DMS53 (cell line): ENCODE results near the gene DPPA3.
"Not testable (repeated sequence)": the region's sequence is repeated elsewhere in the genome, so short reads cannot be mapped to it uniquely, and the experiment has no call there.

ENCODE experiments used
- DNase-seq: peaks from one replicate; lab custom pipeline; 2025; lab: John Stamatoyannopoulos, UW

DPPA3 gene

GRCh38 chr12:7730984-7731383 is 19.8 kb downstream of the DPPA3 start:
- DNase-seq = not testable (repeated sequence)

- no peak for DNase-seq
These were observed 20.3 kb downstream of the DPPA3 start for GRCh38 chr12:7731486-7731885.

DNA sequence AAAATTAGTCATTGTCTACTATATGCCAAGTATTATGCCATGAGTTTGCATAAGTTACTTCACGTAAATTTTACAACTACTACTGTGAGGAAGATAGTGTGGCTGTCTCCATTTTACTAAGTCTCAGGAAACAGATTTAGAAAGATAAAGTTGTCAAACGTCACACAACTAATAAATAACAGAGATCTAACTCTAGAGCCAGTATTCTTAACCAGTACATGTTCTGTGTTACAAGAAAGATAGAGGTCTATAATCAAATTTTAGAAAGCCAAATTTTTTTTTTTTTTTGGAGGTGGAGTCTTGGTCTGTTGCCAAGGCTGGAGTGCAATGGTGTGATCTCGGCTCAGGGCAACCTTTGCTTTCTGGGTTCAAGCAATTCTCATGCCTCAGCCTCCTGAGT is 21.8 kb downstream of the DPPA3 start:
- no peak for DNase-seq

DNA sequence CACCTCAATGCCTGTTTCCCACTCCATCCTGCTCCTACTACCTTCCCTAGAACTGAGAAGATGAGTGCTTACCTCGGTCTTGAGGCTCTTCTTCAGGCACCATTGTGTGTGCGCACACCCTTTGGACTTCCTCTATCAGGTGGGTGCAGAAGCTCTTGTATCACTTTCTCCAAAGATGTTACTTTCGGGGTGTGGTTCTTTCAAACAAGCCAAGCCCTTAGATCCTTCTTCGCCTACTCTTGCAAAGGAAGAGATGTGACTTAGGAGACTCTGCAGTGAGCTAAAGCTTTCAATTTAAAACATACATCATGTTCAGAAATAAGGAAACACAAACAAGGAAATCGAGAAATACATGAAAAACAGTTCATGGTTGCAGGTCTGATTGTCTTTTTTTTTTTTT is 36.0 kb downstream of the DPPA3 start, which contains the start of gene CLEC4C:
Gene CLEC4C, minus strand, starts transcription at position 130 of the 400 bp plus-strand sequence. Its CDS starts 27 bp downstream, at position 103.
- DNase-seq = no peak

DNA sequence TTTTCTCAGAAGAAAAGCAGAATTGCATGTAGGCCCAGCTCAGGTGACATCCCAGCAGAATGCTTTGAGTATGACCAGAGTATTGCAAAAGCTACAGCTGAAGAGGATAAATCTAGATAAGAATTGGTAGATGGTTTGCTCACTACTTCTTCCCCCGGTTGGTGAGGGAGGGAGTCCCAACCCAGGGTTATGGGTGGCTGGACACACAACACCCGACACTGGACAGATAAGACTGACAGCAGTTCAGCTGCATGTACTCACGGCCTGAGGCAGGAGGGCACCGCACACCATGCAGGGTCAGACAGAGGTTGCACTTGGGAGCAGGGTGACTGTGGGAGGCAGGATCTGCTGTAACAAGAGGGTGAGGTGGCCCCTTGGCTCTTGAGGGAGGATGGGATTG is 37.6 kb downstream of the DPPA3 start:
- no peak for DNase-seq

DNA sequence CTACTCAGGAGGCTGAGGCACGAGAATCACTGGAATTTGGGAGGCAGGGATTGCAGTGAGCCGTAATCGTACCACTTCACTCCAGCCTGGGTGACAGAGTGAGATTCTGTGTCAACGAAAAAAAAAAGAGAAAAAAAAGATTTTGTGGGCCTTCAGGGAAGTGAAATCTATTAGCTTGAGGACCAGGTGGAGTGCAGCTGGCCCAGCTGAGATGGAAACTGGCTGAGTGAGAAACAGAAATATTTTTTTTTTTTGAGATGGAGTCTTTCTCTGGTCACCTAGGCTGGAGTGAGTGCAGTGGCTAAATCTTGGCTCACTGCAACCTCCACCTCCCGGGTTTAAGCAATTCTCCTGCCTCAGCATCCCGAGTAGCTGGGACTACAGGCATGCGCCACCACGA is 38.2 kb downstream of the DPPA3 start:
- no peak for DNase-seq

GRCh38 chr12:7750350-7750749 is 39.1 kb downstream of the DPPA3 start:
- no peak for DNase-seq

DNA sequence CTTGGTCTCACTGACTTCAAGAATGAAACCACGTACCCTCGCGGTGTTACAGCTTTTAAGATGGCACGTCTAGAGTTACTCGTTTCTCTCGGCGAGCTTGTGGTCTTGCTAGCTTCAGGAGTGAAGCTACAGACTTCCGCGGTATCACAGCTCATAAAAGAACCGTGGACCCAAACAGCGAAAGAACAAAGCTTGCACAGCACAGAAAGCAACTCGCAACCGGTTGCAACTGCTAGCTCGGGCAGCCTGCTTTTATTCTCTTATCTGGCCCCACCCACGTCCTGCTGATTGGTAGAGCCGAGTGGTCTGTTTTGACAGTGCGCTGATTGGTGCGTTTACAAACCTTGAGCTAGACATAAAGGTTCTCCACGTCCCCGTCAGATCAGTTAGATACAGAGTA is 40.2 kb downstream of the DPPA3 start:
- DNase-seq = no peak

DNA sequence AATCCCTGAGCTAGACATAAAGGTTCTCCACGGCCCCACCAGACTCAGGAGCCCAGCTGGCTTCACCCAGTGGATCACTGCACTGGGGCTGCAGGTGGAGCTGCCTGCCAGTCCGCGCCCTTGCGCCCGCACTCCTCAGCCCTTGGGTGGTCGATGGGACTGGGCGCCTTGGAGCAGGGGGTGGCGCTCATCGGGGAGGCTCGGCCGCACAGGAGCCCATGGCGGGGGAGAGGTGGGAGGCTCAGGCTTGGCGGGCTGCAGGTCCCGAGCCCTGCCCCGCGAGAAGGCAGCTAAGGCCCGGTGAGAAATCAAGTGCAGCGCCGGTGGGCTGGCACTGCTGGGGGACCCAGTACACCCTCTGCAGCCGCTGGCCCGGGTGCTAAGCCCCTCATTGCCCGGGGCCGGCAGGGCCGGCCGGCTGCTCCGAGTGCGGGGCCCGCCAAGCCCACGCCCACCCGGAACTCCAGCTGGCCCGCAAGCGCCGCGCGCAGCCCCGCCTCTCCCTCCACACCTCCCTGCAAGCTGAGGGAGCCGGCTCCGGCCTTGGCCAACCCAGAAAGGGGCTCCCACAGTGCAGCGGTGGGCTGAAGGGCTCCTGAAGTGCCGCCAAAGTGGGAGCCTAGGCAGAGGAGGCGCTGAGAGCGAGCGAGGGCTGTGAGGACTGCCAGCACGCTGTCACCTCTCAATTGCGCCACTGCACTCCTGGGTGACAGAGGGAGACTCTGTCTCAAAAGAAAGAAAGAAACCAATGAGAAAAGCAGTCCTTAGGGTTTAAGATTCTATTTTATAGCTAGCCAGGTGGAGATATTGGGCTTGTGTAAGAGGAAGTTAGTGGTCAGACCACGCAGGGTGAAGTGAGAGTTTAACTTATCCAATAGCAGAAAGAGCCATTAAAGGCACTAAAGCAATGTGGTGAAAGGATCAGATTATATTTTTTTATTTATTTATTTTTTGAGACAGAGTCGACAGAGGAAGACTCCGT is 41.0 kb downstream of the DPPA3 start:
- not testable (repeated sequence) for DNase-seq

DNA sequence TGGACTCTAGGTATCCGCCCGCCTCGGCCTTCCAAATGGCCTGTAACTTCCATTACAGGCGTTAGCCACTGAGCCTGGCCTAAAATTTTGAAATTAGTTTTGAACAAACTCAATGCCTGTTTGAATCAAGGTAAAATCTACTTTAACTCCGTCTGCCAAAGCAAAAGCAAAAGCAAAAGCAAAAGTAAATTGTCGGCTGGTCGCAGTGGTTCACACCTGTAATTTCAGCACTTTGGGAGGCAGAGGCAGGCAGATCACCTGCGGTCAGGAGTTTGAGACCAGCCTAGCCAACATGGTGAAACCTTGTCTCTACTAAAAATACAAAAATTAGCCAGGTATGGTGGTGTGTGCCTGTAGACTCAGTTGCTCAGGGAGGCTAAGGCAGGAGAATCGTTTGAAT is 44.4 kb downstream of the DPPA3 start:
- DNase-seq = not testable (repeated sequence)

DNA sequence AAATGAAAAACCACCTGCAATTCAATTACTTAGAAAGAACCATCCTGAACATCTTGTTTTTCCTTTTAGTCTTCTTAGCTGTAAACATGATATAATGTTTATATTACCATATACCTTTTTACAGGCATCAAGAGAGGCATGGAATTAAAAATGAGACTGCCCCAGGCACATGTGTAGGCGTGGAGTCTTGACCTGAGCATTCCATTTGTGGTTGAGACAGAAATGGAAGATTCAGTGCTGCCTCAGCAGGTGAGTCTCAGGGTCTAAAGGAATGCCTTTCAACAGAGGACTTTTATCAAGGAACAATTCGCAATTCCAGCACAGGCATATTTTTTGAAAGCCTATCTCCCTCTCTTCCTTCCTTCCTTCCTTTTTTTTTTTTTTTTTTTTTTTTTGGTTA is 45.8 kb downstream of the DPPA3 start:
- DNase-seq = no peak

DNA sequence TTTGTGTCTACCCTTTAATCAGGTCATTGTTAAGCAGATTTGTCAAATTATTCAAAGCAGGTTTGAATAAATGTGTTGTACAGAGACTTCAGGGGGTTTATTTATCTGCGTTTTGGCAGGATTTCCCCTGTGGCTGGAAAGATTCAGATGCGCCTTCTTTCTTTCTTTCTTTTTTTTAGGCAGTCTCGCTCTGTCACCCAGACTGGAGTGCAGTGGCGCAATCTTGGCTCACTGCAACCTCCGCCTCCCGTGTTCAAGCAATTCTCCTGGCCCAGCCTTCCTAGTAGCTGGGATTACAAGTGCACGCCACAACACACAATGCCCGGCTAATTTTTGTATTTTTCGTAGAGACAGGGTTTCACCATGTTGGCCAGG is 47.5 kb downstream of the DPPA3 start:
- no peak for DNase-seq
